ENCODE measurements around the gene ANXA2.
"Not testable (repeated sequence)": the region's sequence is repeated elsewhere in the genome, so short reads cannot be mapped to it uniquely, and the experiment has no call there.

The ANXA2 gene

GRCh38 chr15:60397772-60398445, at the start of gene ANXA2:
Gene ANXA2 (minus strand): TSS chr15:60397986. CDS start chr15:60386075, 11,911 bp downstream.
- peak; percentile 71 to 77 for DNase-seq (ENCODE audit: extremely low read depth in 1 of 2, low read depth in 1 of 2)

DNA sequence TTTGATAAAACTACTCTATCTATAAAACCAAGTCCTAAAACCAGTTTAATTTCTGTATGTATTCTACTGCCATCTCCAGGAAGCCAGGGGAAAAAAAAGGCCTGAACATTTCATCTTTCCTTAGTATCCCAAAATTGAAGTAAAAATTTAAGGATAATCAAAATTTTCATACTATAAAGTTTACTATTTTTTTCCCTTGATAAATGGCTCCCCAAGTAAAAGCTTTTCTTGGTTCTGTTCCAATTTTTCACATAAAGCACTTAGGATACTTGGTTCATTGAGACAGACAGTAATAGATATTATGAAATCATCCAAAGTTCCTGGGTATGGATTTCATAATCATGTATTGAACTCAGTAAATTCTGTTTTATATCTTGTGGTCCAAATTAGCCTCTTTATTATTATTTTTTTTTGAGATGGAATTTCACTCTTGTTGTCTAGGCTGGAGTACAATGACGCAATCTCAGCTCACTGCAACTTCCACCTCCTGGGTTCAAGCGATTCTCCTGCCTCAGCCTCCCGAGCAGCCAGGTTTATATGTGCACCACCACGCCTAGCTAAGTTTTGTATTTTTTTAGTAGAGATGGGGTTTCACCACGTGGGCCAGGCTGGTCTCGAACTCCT, 46.6 kb upstream of the ANXA2 start:
- DNase-seq (ENCODE audit: extremely low read depth in 1 of 2, low read depth in 1 of 2): no peak

DNA sequence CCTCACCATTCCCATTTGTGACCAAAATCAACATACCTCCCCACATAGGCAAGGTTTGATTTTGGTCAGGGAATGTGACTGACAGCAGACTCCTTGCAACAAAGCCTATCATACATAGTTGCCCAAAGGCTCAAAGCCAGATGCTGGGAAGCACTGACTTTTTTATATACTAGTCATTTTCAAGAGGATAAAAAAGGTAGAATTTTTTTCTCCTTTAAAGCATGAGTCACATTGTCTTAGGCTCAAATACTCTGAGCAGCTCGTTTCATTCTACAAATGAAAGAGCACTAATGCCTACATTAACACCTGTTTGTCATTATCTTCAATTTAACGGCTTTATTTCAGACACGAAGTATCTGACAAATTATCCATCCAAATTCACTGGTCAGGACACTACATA, 45.0 kb upstream of the ANXA2 start:
- no peak for DNase-seq (ENCODE audit: extremely low read depth in 1 of 2, low read depth in 1 of 2)

DNA sequence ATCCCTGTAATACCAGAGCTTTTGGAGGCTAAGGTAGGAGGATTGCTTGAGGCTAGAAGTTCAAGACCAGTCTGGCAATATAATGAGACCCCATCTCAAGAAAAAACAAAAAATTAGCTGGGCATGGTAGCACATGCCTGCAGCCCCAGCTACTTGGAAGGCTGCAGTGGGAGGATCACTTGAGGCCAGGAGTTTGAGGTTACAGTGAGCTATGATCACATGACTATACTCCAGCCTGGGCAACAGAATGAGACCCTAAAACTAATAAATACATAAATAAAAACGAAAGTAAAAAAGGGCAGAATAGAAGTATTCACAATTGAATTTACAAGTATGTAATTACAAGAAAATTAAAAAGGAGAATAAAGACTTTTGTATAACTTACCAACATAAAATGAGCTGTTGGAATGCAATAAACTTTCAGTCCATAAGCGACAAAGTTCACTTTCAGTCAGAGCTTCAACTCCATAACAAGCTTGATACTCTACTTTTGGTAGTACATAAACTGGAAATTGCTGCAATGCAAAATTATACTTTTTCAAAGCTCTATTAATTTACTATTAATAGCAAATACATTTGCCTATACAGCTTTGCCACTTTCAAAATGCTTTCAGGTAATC, 44.4 kb upstream of the ANXA2 start:
- DNase-seq (ENCODE audit: extremely low read depth in 1 of 2, low read depth in 1 of 2): no peak

- DNase-seq (ENCODE audit: extremely low read depth in 1 of 2, low read depth in 1 of 2): no peak
Observed at GRCh38 chr15:60441331-60441730, 43.5 kb upstream of the ANXA2 start.

DNA sequence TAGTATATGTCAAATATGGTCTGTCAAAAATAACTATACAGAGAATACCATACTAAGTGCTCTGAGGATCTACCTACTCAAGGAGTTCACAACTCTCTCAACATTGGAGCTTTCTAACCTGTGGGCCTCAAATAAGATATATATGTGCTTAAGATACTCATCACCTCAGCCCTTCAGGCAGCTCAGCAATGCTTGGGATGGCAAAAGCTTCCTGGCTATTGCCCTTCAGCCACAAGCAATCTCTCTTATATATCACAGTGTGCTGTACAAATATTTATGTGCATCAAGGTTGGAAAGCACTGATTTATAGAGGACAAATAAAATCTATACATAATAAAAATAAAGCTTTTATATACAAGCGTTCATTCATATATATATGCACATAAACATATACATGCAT, 40.9 kb upstream of the ANXA2 start:
- DNase-seq (ENCODE audit: extremely low read depth in 1 of 2, low read depth in 1 of 2): no peak

DNA sequence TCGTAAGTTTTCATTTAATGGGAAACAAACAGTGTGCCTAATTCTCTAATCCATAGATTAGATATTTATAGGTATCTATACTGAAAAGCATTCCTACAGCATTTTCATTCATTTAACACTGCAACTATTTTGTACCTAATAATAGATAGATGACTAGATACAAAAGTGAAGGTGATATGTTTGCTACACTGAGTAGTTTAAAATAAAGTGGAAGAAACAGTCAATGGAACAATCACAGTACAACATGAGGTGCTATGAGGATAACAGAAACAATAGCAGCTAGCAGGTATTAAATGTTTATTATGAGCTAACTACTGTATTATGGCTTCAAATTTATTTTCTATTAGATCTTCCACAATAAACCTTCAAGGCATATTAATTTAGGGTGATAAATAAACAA, 31.1 kb upstream of the ANXA2 start:
- DNase-seq (ENCODE audit: extremely low read depth in 1 of 2, low read depth in 1 of 2): no peak

DNA sequence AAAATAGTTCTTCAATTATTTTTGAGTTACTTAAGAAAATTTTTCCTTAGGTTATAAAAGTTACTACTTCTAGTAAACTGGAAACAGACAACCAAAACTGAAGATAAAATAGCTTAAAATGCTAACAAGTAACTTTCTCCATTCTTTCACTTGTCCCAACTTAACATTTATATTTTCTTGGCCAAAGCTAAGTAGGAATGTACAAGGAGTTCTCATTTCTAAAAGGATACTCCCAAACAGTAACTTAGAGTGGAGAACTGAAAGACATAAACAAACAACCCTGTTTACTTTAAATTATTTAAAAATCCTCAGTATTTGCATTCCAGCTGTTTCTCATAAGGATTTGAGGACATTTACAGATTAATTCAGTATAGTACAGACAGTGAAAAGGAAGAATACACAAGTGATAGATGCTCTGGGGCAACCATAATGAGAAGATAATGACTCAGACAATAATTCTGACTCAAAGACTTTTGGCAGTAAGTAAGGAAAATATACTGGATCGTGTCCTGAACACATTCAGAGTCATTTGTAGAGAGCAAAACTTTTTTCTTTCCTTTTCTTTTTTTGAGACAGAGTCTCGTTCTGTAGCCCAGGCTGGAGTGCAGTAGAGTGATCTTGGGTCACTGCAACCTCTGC, 29.2 kb upstream of the ANXA2 start:
- DNase-seq (ENCODE audit: extremely low read depth in 1 of 2, low read depth in 1 of 2): no peak

- DNase-seq (ENCODE audit: extremely low read depth in 1 of 2, low read depth in 1 of 2): no peak
Observed at GRCh38 chr15:60425461-60425860, 27.7 kb upstream of the ANXA2 start.

- DNase-seq (ENCODE audit: extremely low read depth in 1 of 2, low read depth in 1 of 2): no peak
Observed at GRCh38 chr15:60424006-60424405, 26.2 kb upstream of the ANXA2 start.

DNA sequence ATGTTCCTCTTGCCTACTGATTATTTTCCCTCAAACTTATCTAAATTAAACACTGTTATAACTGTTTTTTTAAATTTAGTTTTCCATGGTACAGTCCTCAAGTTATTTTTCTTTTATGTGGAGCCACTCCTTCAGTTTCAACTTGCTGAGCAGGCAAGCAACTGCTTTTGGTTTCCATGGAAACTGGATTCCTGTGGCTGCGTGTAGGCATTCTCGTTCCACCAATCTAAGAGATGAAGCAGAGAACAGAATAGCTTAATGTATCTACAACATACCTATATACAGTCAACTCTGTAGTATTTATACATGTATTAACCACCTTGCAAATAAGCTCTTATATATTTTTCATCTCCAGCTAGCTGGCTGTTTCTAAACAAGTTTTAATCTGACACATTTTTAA, 25.8 kb upstream of the ANXA2 start:
- DNase-seq (ENCODE audit: extremely low read depth in 1 of 2, low read depth in 1 of 2): no peak

GRCh38 chr15:60421544-60421943, 23.8 kb upstream of the ANXA2 start:
- DNase-seq (ENCODE audit: extremely low read depth in 1 of 2, low read depth in 1 of 2): no peak

- no peak for DNase-seq (ENCODE audit: extremely low read depth in 1 of 2, low read depth in 1 of 2)
Observed at GRCh38 chr15:60420203-60420716, 22.5 kb upstream of the ANXA2 start.

DNA sequence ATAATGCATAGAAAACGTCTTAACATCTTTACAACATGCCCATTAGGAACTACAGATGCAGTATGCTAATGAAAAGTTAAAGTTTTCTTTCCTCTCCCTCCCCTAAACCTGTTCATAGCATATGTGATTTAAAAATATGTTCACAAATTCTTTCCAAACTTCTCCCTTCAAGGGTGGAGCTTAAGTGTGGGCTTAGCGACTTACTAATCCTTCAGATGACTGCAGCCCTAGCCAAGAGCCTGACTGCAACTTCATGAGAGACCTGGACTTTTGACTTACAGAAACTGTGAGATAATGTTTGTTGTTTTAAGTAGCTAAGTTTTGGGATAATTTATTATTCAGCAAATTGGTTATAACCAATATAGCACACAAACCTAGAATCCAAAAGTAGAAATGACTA, 22.0 kb upstream of the ANXA2 start:
- DNase-seq (ENCODE audit: extremely low read depth in 1 of 2, low read depth in 1 of 2): no peak

DNA sequence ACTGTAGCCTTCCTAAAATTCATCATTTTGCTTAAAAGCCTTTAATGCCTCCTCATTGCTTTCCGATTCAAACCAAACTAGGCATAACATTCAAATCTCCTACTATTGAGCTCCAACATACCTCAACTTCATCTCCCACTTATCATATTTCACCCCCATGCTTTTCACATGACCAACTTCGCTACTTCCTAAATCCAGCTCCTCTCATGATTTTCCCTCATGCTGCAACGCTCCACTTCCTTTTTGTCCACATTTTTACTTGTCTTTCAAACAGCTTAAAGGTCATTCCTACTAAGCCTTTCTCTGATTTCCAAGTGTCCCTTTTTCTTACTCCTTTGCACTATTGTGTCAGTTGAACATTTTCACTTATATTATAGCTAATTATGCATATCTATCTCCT, 20.3 kb upstream of the ANXA2 start:
- no peak for DNase-seq (ENCODE audit: extremely low read depth in 1 of 2, low read depth in 1 of 2)

DNA sequence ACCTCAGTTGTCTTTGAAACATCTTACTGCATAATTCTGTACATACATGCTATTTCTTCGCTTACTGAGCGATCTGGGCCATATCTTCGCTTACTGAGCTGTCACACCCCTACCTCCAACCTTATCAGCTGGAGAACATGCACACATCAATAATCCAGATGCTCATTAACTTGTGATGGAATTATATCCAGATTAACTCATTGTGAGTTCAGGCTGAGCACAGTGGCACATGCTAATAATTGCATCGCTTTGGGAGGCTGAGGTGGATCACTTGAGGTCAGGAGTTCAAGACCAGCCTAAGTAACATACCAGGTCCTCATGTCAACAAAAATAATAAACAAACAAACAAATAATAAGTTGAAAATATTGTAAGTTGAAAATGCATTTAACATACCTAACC, 19.3 kb upstream of the ANXA2 start:
- DNase-seq (ENCODE audit: extremely low read depth in 1 of 2, low read depth in 1 of 2): no peak

- DNase-seq (ENCODE audit: extremely low read depth in 1 of 2, low read depth in 1 of 2): no peak
Observed at GRCh38 chr15:60416484-60416883, 18.7 kb upstream of the ANXA2 start.

DNA sequence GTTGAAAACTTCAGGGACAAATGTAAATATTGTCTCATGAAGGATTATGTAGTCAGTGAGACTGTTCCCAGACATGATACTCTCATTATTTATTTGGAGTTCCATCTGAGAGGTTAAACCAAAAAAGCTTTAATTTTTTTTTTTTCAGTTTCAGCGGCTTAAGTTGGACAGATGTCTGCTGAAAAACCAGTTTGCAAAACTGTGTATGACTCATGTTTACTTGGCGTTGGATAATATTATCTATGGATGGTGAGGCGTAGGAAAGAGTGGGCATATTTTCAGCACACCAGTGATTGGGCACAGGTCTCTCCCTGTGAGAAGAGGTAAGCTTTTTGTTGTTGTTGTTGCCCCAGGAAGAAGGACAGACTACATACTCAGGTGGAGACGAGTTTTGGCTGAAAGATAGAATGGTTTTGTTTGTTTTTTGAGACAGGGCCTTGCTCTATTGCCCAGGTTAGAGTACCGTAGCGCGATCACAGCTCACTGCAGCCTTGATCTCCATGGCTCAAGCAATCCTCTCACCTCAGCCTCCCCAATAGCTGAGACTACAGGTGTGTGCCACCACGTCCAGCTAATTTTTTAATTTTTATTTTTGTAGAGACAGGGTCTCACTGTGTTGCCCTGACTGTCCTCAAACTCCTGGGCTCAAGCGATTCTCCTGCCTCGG, 16.4 kb upstream of the ANXA2 start:
- DNase-seq (ENCODE audit: extremely low read depth in 1 of 2, low read depth in 1 of 2): no peak

DNA sequence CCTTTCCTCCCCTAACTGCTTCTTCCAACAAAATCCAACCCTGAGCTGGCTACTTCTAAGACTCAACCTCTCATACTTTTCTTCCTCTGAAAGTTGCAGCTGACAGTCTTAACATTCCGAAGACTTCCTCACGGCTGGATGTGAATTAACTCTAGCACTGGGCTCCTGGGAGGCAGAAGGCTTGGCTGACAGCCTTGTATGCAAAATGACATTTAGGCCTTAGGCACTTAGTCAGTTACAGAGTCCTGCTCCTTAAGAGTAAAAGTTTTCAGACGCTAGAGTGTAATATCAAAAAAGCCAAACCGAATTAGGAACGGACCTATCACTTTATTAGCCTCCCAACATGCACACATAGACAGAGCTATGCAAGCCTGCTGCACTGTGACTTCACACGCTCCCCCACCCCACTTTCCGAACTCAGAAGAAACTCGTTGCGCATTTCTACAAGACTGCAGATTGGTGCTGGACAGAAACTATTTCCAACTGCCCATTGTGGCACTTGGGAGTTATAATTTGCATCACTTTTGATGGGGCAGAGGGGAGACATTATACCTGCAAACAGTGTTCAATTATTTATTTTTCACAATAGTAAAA, 15.5 kb upstream of the ANXA2 start:
- DNase-seq (ENCODE audit: extremely low read depth in 1 of 2, low read depth in 1 of 2): no peak

DNA sequence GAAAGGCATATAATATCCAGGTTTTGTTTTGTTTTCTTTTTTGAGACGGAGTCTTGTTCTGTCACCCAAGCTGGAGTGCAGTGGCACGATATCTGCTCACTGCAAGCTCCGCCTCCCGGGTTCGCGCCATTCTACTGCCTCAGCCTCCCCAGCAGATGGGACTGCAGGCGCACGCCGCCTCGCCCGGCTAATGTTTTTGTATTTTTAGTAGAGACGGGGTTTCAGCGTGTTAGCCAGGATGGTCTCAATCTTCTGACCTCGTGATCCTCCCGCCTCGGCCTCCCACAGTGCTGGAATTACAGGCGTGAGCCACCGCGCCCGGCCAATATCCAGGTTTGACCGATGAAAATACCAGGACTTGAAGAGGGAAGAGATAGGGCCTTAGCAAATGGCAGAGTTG, 15.0 kb upstream of the ANXA2 start:
- DNase-seq (ENCODE audit: extremely low read depth in 1 of 2, low read depth in 1 of 2): not testable (repeated sequence)

All from activated CD8-positive, alpha-beta memory T cell treated with anti-CD3 and anti-CD28 coated beads for 1 hour (primary cell).